ENCODE measurements around the gene HSD3B1.
A peak's percentile ranks its signal among the peaks of the same experiment; 100 is the strongest.

Gene HSD3B1

GRCh38 chr1:119506941-119507340, at the start of gene HSD3B1:
Gene HSD3B1 (plus strand): TSS chr1:119507210. CDS start chr1:119507477, 267 bp downstream.
- DNase-seq: no peak

GRCh38 chr1:119462964-119463363, 44.0 kb upstream of the HSD3B1 start:
- no peak for DNase-seq

DNA sequence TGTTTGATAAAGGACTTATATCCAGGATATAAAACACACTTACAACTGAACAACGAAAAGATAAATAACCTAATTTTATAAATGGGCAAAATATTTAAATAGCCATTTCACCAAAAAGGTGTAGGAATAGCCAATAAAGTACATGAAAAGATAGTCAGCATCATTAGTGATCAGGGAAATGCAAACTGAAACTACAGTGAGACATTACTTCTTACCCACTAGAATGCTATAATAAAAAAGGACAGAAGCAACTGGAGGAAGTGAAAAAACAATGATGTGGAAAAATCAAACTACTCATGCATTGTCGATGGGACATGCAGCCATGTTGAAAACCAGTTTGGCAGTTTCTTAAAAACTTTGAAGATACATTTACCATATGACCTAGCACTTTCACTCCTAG, 43.4 kb upstream of the HSD3B1 start:
- no peak for DNase-seq

DNA sequence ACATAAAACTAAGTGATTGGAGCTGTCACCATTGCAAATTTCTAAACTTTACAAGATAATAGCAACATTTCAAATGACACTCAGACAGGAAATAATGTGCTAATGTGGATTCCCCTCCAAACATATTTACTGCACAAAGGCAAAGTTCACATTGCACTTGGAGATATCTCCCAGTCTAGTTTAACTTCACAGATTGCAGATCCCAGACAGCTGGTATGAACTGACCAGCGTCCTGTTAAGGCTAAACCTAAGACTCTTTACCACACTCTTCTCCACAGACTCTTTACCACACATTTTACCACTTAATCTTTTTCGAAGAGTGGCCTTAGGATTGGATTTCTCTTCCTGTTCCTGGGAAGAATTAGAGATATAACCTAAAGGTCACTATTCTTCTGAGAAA, 40.6 kb upstream of the HSD3B1 start:
- DNase-seq: no peak

DNA sequence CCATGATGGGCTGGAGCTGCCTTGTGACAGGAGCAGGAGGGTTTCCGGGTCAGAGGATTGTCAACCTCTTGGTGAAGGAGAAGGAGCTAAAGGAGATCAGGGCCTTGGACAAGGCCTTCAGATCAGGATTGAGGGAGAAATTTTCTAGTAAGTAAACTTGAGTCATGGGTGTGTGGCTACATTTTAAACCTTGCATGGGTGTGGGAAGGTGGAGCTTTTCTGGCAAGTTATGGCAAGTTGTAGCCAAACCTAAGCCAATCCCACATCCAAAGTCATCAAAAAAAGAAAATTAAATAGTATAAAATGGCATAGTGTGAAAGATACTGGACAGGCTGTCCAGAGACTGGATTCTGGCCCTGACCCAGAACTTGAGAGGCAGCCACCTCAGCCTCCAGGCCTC, 39.8 kb upstream of the HSD3B1 start:
- no peak for DNase-seq

DNA sequence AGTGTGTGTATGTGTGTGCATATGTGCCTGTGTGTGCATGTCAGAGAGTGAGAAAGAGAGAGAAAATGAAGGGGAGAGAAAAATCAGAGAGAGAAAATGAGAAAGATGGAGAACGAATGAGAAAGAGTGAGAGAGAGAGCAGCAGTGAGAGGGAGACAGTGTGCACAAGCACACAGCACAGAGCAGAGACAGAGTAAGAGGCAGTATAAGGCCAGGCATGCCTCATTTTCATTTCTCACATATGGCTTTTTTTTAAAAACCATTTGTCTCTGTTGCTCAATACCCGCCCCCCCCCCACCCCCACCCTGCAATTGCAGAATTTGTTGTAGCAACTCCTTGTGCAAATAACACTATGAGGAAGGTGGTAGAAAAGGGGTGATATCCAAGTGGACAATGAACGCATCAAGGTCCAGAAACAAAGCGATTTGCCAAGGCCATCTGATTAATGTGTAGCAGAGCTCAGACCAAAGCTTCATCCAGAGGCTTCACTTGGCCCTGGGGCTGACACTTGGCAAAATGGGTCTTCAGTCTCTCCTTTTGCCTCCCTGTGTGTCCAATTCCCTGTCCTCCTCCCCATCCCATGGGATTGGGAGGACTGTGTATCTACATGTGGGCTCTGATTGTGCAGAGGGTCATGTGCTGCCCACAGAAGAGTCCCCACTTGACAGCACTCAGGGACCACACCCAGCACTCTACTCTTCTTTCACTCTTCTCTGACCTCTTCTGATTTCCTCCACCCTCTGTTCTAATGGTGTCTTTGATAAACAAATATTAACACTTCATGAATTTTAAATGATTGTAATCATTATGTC, 38.9 kb upstream of the HSD3B1 start:
- no peak for DNase-seq

GRCh38 chr1:119469741-119470140, 37.3 kb upstream of the HSD3B1 start:
- DNase-seq: no peak

DNA sequence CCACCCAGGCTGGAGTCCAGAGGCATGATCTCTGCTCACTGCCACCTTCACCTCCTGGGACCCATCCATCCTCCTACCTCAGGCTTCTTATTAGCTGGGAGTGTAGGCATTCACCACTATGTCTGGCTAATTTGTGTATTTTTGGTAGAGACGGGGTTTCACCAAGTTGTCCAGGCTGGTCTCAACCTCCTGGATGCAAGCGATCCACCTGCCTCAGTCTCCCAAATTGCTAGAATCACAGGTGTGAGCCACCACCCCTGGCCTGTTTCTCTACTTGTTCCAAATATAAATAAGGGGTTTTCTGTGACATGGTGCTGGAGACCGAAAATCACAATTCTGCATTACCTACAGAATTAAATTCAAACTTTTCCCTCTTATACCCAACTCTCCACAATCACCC, 36.6 kb upstream of the HSD3B1 start:
- no peak for DNase-seq

DNA sequence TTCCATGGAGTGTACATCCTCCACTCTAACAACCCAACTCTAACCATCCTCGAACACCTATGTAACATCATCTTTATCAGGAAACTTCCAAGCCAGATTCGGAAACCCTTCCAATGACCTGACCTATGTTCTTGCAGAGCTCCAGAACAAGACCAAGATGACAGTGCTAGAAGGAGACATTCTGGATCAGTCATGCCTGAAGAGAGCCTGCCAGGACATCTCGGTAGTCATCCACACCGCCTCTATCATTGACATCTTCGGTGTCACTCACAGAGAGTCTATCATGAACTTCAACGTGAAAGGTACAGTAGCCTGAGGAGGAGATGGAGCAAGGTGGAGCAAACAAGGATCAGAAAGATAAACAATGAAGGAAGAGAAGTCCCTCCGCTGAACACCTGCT, 36.1 kb upstream of the HSD3B1 start:
- no peak for DNase-seq

DNA sequence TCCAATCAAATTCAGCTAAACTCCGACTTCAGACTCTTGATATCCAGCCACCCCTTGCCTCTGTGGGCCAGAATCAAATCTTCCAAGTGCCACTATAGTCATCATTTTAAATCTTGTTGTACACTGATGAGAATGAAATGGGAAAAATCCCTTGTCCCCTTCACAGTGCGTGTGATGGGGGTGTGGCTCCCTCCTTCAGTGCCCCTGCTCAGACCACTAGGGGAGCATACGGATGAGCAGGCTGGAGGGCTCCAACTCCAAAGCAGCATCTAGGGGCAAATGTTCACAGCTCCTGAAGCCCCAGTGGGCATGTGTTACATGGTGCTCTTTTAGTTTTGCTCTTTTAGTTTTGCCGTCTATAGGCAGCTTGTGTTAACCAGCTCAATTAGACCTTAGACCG, 35.4 kb upstream of the HSD3B1 start:
- DNase-seq: no peak

- no peak for DNase-seq
Observed at GRCh38 chr1:119472080-119472818, 34.8 kb upstream of the HSD3B1 start.

DNA sequence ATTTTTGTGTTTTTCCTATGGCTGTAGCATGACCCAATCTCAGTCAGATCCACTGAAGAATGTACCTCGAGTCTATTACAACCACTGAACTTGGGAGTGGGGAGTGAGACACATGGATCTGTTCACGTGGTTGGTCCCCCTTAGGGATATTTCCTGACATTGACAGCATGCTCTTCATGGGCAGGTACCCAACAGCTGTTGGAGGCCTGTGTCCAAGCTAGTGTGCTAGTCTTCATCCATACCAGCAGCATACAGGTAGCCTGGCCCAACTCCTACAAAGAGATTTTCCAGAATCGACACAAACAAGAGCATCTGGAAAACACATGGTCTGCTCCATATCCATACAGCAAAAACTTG, 34.2 kb upstream of the HSD3B1 start:
- DNase-seq: no peak

DNA sequence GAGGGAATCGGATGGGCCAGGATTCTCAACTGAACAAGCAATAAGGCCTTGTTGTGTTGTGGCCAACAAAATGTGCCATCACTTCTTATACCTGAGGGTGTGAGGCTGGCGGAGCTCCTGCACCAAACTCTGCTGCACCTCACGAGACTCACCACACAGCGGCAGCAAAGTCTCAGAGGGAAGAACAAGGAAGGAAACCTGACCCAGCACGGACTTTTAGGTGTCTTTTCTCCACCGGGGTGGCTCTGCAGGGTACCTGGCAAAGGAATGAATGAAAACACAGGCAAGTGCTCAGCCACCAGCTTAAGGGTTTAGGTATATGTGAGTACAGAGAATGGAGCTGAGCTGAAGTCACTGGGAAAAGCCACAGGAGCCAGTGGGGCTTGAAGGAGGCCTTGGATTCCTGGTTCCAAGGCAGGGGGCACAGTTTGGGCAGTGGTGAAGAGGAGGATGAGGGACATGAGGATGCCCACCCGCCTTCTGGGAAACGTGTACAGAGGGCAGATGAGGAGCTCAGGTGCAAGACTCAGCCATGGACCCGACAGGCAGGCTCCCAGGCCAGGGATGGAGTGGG, 31.1 kb upstream of the HSD3B1 start:
- DNase-seq: peak; percentile 37

- DNase-seq: no peak
Observed at GRCh38 chr1:119477710-119478109, 29.3 kb upstream of the HSD3B1 start.

DNA sequence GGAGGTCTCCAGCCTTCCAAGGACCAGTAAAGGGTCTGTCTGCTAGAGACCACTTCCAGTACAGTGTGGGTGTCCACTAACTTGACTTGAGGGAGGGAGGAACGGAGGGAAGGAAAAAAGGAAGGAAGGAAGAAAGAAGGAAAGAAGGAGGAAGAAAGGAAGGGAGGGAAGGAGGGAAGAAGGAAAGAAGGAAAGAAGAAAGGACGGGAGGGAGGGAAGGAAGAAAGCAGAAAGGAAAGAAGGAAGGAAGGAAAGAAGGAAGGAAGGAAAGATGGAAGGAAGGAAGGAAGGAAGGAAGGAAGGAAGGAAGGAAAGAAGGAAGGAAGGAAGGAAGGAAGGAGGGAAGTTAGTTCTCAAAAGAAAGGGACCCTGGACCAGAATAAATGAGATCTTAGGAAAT, 26.8 kb upstream of the HSD3B1 start:
- DNase-seq: no peak

DNA sequence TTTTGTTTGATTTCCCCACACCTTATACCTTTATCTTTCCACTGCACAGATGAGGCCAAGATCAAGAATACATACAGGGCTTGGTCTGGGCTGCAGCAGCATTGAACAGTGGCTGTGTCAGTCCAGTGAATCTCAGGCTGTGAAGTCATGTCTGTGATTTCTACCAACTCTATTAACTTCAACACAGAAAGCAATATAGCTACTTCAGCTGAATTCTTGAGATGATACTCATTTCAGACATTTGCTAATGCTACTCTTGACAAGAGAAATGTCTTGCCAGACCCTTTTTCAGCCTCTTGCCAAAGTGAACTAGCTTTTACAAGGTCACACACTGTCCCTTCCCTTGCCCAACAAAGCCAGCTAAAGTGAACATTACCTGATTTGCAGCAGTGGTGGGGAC, 25.1 kb upstream of the HSD3B1 start:
- no peak for DNase-seq

DNA sequence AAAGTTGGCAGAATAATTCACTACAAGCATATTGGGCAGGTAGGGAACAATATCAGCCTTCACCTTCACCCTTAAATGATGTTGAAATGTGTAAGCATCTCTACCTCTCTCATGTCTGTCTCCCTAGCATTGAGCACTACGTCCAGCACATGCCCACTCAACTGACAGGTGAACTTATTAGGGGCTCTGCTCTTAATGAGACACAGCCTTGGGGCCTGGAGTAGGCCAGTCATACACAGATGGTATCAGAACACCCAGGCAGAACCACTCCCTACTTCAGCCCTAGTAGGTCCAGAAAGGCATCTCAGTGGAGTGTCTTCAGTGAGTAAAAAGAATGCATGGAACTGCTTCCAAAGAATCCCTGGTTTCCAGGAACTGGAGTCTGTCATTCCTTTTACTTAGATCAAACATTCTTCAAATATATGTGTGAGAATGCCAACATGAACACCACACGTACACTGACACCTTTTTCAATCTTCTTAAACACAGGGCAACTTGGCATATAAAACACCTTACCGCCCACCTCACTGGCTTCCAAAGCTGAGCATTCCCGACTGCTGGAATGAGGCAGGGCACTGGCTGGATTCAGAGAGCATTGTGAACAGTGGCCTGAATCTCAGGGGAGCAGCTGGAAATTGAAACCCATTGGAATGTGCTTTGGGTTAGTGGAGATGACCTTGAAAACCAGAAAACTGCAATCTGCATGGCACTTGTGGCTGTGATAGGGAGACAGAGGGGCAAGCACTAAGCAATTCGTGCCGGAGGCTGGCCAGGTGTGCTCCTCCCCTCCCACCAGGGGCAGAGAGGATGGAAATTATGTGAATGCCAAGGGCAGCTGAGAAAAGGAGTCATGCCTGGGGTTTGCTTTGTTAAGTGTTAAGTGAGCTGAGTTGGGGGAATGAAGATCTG, 24.2 kb upstream of the HSD3B1 start:
- DNase-seq: no peak

- no peak for DNase-seq
Observed at GRCh38 chr1:119483441-119484200, 23.4 kb upstream of the HSD3B1 start.

GRCh38 chr1:119485201-119485600, 21.8 kb upstream of the HSD3B1 start:
- DNase-seq: no peak

DNA sequence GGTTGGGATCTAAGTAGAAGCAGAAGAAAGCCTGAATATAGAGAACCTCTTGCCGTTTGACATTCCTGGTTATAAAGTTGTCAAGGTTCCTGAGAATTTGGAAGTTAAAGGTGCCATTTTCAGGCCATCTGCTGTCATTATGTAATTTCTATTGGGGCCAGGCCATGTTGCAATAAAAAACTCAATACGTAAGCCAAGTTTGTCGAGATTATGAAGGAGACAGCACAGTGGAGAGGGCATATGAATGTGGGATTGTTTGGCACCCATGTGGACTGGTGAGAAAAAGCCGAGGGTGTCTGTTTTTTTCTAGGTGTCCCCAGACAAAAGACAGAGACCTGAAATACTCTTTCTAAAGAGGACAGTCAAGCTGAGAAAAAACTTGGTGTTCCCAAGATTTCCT, 18.8 kb upstream of the HSD3B1 start:
- no peak for DNase-seq

DNA sequence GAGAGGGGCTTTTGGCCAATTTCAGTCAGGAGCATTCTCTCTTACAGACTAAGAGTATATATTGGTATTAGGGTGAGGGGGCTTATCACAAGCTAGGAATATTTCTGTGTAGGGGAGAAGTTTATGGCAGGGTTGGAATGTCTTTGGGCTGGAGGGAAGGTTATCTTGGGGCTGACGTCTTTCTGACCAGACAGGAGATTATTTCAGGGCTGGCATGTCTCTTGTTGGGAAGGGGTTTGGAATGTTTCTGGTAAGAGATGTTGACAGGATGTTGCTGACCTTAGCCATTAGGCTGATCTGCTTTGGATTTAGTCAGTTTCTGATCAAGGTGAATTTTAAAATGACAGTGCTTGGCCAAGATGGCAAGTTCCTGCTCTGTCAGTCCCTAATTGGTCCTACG, 17.8 kb upstream of the HSD3B1 start:
- DNase-seq: no peak

- no peak for DNase-seq
Observed at GRCh38 chr1:119490925-119491324, 16.1 kb upstream of the HSD3B1 start.

All from femur (tissue), 1 donor.